ENCODE data around the gene PRKN.

DNA sequence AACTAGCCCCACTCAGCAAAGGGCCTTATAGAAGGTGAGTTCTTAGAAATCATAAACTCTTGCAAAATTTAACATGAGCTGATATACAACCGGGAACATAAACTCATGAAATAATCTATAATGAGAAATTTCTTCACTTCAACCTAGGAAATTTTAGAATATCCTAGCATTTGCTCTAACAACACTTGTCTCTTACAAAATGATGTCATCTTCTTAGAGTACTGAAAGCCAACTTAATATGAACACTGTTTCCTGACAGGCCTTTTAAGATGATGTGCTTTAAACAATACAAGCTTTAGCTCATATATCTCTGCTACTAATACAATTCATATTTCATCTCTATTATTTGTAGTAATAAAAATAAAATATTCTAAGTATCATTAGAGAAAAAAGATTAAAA is 1.1 kb upstream of the PRKN start:
- TF ChIP-seq, protein P1, sequence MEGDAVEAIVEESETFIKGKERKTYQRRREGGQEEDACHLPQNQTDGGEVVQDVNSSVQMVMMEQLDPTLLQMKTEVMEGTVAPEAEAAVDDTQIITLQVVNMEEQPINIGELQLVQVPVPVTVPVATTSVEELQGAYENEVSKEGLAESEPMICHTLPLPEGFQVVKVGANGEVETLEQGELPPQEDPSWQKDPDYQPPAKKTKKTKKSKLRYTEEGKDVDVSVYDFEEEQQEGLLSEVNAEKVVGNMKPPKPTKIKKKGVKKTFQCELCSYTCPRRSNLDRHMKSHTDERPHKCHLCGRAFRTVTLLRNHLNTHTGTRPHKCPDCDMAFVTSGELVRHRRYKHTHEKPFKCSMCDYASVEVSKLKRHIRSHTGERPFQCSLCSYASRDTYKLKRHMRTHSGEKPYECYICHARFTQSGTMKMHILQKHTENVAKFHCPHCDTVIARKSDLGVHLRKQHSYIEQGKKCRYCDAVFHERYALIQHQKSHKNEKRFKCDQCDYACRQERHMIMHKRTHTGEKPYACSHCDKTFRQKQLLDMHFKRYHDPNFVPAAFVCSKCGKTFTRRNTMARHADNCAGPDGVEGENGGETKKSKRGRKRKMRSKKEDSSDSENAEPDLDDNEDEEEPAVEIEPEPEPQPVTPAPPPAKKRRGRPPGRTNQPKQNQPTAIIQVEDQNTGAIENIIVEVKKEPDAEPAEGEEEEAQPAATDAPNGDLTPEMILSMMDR (IDR thresholded peaks at IDR 0.05; ENCODE audit: insufficient read depth, low read length): no peak
- TF ChIP-seq, protein P2, sequence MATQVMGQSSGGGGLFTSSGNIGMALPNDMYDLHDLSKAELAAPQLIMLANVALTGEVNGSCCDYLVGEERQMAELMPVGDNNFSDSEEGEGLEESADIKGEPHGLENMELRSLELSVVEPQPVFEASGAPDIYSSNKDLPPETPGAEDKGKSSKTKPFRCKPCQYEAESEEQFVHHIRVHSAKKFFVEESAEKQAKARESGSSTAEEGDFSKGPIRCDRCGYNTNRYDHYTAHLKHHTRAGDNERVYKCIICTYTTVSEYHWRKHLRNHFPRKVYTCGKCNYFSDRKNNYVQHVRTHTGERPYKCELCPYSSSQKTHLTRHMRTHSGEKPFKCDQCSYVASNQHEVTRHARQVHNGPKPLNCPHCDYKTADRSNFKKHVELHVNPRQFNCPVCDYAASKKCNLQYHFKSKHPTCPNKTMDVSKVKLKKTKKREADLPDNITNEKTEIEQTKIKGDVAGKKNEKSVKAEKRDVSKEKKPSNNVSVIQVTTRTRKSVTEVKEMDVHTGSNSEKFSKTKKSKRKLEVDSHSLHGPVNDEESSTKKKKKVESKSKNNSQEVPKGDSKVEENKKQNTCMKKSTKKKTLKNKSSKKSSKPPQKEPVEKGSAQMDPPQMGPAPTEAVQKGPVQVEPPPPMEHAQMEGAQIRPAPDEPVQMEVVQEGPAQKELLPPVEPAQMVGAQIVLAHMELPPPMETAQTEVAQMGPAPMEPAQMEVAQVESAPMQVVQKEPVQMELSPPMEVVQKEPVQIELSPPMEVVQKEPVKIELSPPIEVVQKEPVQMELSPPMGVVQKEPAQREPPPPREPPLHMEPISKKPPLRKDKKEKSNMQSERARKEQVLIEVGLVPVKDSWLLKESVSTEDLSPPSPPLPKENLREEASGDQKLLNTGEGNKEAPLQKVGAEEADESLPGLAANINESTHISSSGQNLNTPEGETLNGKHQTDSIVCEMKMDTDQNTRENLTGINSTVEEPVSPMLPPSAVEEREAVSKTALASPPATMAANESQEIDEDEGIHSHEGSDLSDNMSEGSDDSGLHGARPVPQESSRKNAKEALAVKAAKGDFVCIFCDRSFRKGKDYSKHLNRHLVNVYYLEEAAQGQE (IDR thresholded peaks at IDR 0.05; ENCODE audit: insufficient replicate concordance, low read depth): no peak
- TF ChIP-seq GABPA (IDR thresholded peaks at IDR 0.05; ENCODE audit: low read depth): no peak
